Adipocyte (in vitro differentiated cells): ENCODE measurements around the gene BANP.

Experiments used
- DNase-seq: peaks from one replicate; pipeline ENCODE4 v3.0.0-alpha.2; 2015; ENCODE audit warnings: low read depth
- H3K27me3 ChIP-seq: replicated peaks from 2 replicates; pipeline ENCODE4 v1.7.0; 2013; ENCODE audit warnings: mild to moderate bottlenecking, low read length, moderate library complexity; ENCODE audit not compliant: control insufficient read depth, insufficient read depth
- H3K36me3 ChIP-seq: 2 replicates; pipeline ENCODE4 v1.7.0; 2013; ENCODE audit warnings: low read length, mild to moderate bottlenecking, moderate library complexity; ENCODE audit not compliant: control insufficient read depth, insufficient read depth, severe bottlenecking
- H3K4me1 ChIP-seq: 2 replicates; pipeline ENCODE4 v1.7.0; 2013; ENCODE audit warnings: mild to moderate bottlenecking, low read length, moderate library complexity; ENCODE audit not compliant: control insufficient read depth, insufficient read depth
- H3K4me3 ChIP-seq: 2 replicates; pipeline ENCODE4 v1.7.0; 2013; ENCODE audit warnings: mild to moderate bottlenecking, low read length, moderate library complexity
- H3K9ac ChIP-seq: 2 replicates; pipeline ENCODE4 v1.7.0; 2013; ENCODE audit warnings: mild to moderate bottlenecking, low read length, moderate library complexity
- H3K9me3 ChIP-seq: 2 replicates; pipeline ENCODE4 v1.7.0; 2013; ENCODE audit warnings: mild to moderate bottlenecking, low read length, moderate library complexity; ENCODE audit not compliant: control insufficient read depth

The BANP gene

DNA sequence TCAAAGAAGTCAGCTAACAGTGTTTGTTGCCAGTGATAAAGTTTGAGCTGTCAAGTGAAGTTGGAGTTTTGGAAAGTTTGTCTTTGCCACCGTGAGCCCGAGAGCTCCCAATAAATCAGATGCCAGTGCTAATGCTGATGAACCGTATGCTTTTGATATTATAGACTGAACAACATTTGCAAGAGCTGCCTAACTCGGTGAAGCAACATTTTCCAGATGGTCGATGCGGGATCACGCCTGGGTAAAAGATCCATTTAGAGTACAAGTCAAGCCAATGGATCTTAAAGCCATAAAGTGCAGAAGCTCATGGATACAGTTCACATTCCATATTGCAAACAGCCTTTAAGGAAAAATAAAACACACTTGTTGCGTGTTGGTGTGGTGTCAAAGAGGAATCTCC is 9.6 kb downstream of the BANP start:
- Histone ChIP-seq H3K27me3 (no peaks in the 10 kb centered on the region), H3K9me3 (no peaks in the 10 kb centered on the region), H3K4me3 (no peak overlapping the region), H3K4me1 (peaks cover 23% of the 10 kb centered on the region), H3K9ac (no peak overlapping the region), H3K36me3 (no peaks in the 10 kb centered on the region)
- DNase-seq: no peak

DNA sequence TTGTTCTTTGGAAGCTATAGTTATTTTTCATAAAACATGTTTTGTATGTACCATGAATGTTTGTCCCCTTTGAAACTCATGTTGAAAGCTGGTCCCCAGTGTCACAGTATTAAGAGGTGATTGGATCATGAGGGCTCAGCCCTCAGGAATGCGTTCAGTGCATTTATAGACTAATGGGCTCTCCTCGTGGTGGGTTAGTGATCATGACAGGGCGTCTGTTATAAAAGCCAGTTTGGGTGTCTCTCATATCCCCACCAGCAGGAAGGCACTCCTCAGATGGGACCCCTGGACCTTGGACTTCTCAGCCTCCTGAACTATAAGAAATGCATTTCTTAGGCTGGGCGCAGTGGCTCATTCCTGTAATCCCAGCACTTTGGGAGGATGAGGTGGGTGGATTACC is 10.4 kb downstream of the BANP start:
- no peaks in the 10 kb centered on the region for H3K9me3 ChIP-seq
- no peak overlapping the region for H3K4me3 ChIP-seq
- peaks cover 22% of the 10 kb centered on the region for H3K4me1 ChIP-seq
- no peaks in the 10 kb centered on the region for H3K36me3 ChIP-seq
- no peak for DNase-seq
- no peaks in the 10 kb centered on the region for H3K27me3 ChIP-seq
- H3K9ac ChIP-seq: no peak overlapping the region

DNA sequence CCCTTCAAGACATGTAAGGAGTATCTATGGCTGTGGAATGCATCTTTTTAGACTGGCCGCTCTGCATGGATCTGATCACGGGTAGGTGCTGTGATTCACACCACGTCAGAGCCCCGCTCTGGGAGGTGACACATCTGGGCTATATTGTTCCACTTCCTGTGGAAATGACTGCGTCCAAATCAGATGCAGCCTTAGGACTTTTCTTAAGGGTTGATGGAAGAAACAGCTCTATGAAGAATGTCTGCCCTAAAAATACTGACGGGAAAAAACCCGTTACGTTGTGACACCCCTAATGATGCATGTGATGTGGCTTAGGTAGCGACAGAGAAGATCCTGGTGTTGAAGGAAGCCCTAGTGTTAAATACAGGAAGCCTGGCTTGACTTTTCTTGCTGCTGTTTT is 12.2 kb downstream of the BANP start:
- DNase-seq: peak; percentile 61
- Histone ChIP-seq H3K36me3 (no peaks in the 10 kb centered on the region), H3K4me3 (no peak overlapping the region), H3K9ac (no peak overlapping the region), H3K4me1 (peaks cover 23% of the 10 kb centered on the region), H3K9me3 (no peaks in the 10 kb centered on the region), H3K27me3 (no peaks in the 10 kb centered on the region)

GRCh38 chr16:87964049-87964659 is 12.9 kb downstream of the BANP start:
- no peak for DNase-seq
- H3K27me3 ChIP-seq: no peaks in the 10 kb centered on the region
- no peak overlapping the region for H3K9ac ChIP-seq
- no peak overlapping the region for H3K4me3 ChIP-seq
- no peaks in the 10 kb centered on the region for H3K9me3 ChIP-seq
- H3K4me1 ChIP-seq: peaks cover 23% of the 10 kb centered on the region
- no peaks in the 10 kb centered on the region for H3K36me3 ChIP-seq

DNA sequence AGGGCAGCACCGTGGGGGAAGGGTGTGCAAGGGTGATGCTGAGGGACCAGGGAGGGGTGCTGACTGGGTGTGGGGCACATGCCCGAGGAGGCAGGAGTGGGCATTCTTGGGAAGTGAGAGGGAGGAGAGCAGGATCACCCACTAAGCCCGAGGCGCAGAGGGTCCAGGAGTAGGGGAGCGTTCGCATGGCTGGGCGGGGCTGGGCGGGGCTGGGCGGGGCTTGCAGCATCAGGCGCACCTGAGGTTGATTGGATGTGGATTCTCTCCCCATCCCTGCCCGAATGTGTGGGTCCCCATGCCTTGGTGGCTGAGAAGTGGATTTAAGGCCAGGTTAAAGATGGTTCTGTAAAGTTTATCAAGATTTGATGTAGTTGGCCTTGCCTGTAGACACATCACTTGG is 14.2 kb downstream of the BANP start:
- H3K4me1 ChIP-seq: peaks cover 23% of the 10 kb centered on the region
- DNase-seq: no peak
- H3K36me3 ChIP-seq: no peaks in the 10 kb centered on the region

DNA sequence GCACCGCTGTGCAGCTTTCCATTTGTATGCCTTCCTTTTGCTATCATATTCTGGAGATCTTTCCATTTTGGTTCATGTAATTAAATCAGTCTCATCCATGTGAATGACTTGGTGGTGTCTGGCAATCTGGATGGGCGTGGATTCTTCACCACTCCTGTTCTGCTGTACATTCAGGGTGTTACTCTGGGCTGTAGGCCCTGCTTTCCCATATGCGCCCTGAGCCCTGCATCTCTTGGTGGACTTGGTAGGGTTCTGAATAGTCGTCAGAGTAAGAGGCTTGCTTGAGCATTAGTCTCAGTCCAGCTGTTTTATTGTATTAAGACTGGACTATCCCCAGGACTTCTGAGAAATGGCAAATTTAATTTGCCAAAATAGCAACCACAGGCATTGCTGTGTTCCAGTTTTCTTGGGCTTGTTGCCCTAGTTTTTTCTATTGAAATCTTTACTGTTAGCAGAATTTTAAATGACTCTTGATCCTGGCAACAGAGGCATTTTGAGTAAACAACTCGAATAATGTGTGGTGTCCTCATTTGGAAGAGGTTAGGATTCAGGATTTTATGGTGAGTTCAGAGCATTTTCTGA is 14.9 kb downstream of the BANP start:
- Histone ChIP-seq H3K4me1 (peaks cover 23% of the 10 kb centered on the region), H3K9me3 (peaks cover 2% of the 10 kb centered on the region), H3K4me3 (peak overlapping the region; percentile 51), H3K27me3 (no peaks in the 10 kb centered on the region), H3K36me3 (peaks cover 2% of the 10 kb centered on the region), H3K9ac (peak overlapping the region; percentile 72)
- DNase-seq: peak; percentile 67

More for the DNA sequence above, 14.2 kb downstream of the BANP start:
- Histone ChIP-seq H3K9ac (no peak overlapping the region), H3K9me3 (no peaks in the 10 kb centered on the region), H3K27me3 (no peaks in the 10 kb centered on the region), H3K4me3 (no peak overlapping the region)

DNA sequence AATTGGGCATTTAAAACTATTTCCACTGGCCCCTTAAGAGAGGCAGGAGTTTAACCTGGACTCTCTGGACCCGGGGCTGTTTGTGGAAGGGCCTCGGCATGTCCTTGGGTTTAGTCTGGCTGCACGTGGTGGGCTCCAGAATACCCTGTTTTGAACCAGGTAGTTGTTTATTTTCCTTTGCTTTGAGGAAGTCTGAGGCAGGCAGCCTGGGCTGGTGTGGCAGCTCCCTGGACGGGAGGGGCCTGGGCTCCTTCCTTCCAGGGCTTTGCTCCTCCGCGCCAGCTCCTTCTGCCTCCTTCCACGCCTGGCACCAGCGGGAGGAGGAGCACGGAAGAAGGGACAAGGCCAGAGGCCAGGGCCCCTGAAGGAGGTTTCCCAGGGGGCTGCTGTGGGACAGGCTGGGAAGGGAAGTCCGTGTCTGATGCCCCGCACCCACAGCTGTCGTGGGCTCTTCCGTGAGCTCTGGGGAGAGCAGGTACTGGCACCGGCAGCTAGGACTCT is 15.5 kb downstream of the BANP start:
- Histone ChIP-seq H3K36me3 (peaks cover 3% of the 10 kb centered on the region), H3K27me3 (no peaks in the 10 kb centered on the region), H3K4me3 (peak overlapping the region; percentile 51), H3K4me1 (peaks cover 23% of the 10 kb centered on the region), H3K9ac (peak overlapping the region; percentile 72), H3K9me3 (peaks cover 8% of the 10 kb centered on the region)
- DNase-seq: peak; percentile 36

GRCh38 chr16:87968541-87968940 is 17.3 kb downstream of the BANP start:
- peak; percentile 83 for DNase-seq
- no peaks in the 10 kb centered on the region for H3K27me3 ChIP-seq
- H3K9ac ChIP-seq: no peak overlapping the region

GRCh38 chr16:87970186-87970585 is 19.0 kb downstream of the BANP start:
- no peaks in the 10 kb centered on the region for H3K27me3 ChIP-seq
- H3K9me3 ChIP-seq: peaks cover 22% of the 10 kb centered on the region
- DNase-seq: peak; percentile 52
- H3K36me3 ChIP-seq: peaks cover 3% of the 10 kb centered on the region
- peaks cover 18% of the 10 kb centered on the region for H3K4me1 ChIP-seq
- H3K4me3 ChIP-seq: no peak overlapping the region
- H3K9ac ChIP-seq: no peak overlapping the region

More at GRCh38 chr16:87968541-87968940, 17.3 kb downstream of the BANP start:
- H3K4me1 ChIP-seq: peaks cover 18% of the 10 kb centered on the region
- no peak overlapping the region for H3K4me3 ChIP-seq
- H3K36me3 ChIP-seq: peaks cover 3% of the 10 kb centered on the region
- H3K9me3 ChIP-seq: peaks cover 22% of the 10 kb centered on the region

- H3K4me3 ChIP-seq: no peak overlapping the region
- peaks cover 22% of the 10 kb centered on the region for H3K9me3 ChIP-seq
Observed at GRCh38 chr16:87971933-87972332, 20.7 kb downstream of the BANP start.

DNA sequence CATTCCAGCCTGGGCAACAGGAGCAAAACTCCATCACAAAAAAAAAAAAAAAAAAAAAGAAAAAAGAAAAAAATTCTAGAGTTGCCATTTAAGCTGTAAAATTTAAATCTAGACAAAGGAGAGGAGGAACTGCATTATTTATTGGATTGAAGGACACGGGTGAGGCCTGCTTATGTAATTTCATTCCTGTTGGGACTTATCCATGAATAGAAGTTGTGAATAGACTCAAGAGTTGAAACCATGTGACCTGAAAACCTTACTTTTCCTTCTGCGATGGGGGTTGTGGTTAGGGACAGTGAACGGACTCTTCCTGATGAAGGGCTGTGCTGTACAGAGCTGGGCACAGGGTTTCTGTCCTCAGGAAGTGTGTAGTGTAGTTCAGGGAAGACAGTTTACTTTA is 22.5 kb downstream of the BANP start:
- Histone ChIP-seq H3K4me3 (no peak overlapping the region), H3K9ac (no peak overlapping the region), H3K27me3 (no peaks in the 10 kb centered on the region), H3K4me1 (peaks cover 8% of the 10 kb centered on the region), H3K36me3 (peaks cover 6% of the 10 kb centered on the region), H3K9me3 (peaks cover 22% of the 10 kb centered on the region)
- no peak for DNase-seq

More at GRCh38 chr16:87971933-87972332, 20.7 kb downstream of the BANP start:
- peaks cover 3% of the 10 kb centered on the region for H3K36me3 ChIP-seq
- no peaks in the 10 kb centered on the region for H3K27me3 ChIP-seq
- peaks cover 11% of the 10 kb centered on the region for H3K4me1 ChIP-seq
- no peak overlapping the region for H3K9ac ChIP-seq
- peak; percentile 18 for DNase-seq
